Fibroblast of lung (primary cell): ENCODE data around the gene ABCF3. TPM values are rescaled to one million over a fixed set of nuclear protein-coding genes. Genes with fewer than 3 reads are reported as not detected.

ENCODE experiments used
- DNase-seq, 2 donors: peaks; one replicate each; pipeline versions ENCODE4 v3.0.0 to v3.0.0-alpha.2; 2010; ENCODE audit warnings: low read depth in 2 of 2
- H2AFZ ChIP-seq: 2 replicates; pipeline ENCODE4 v1.5.1; 2012; ENCODE audit warnings: low read length, control low read depth, inconsistent platforms
- H3K27ac ChIP-seq: 2 replicates; pipeline ENCODE4 v1.5.1; 2011; ENCODE audit warnings: low read length, control low read depth; ENCODE audit not compliant: insufficient read depth
- H3K27me3 ChIP-seq: 2 replicates; pipeline ENCODE4 v1.5.1; 2011; ENCODE audit warnings: mild to moderate bottlenecking, low read length; ENCODE audit not compliant: control insufficient read depth, insufficient read depth
- H3K36me3 ChIP-seq: 2 replicates; pipeline ENCODE4 v1.5.1; 2011; ENCODE audit warnings: low read length; ENCODE audit not compliant: control insufficient read depth, insufficient read depth
- H3K4me1 ChIP-seq: 2 replicates; pipeline ENCODE4 v1.5.1; 2011; ENCODE audit warnings: low read length; ENCODE audit not compliant: control insufficient read depth, insufficient read depth; ENCODE audit errors: extremely low read depth
- H3K4me2 ChIP-seq: 2 replicates; pipeline ENCODE4 v1.5.1; 2011; ENCODE audit warnings: low read length, control low read depth; ENCODE audit not compliant: insufficient read depth; ENCODE audit errors: extremely low read depth
- H3K4me3 ChIP-seq, 4 experiments: fragments of 200-600 bp in 1 of 4; sonication (generic) in 1 of 4; replicated peaks in 1 of 4; 2 replicates each; pipeline ENCODE4 v1.5.1; 2011 to 2016; ENCODE audit warnings: low read length in 4 of 4, low read depth in 3 of 4, mild to moderate bottlenecking in 3 of 4, control low read depth in 2 of 4, inconsistent platforms in 1 of 4, mixed read lengths in 1 of 4; ENCODE audit not compliant: insufficient read depth in 1 of 4; ENCODE audit errors: control extremely low read depth in 1 of 4
- H3K79me2 ChIP-seq: 2 replicates; pipeline ENCODE4 v1.5.1; 2012; ENCODE audit warnings: mild to moderate bottlenecking, low read length, inconsistent platforms; ENCODE audit not compliant: control insufficient read depth, insufficient read depth
- H3K9ac ChIP-seq: 2 replicates; pipeline ENCODE4 v1.5.1; 2011; ENCODE audit warnings: mild to moderate bottlenecking, low read length, control low read depth; ENCODE audit not compliant: insufficient read depth
- H3K9me3 ChIP-seq: 2 replicates; pipeline ENCODE4 v1.5.1; 2012; ENCODE audit warnings: low read depth, low read length; ENCODE audit not compliant: control insufficient read depth, insufficient read depth
- H4K20me1 ChIP-seq: 2 replicates; pipeline ENCODE4 v1.5.1; 2011; ENCODE audit warnings: low read length; ENCODE audit not compliant: control insufficient read depth, insufficient read depth; ENCODE audit errors: extremely low read depth
- CTCF ChIP-seq, 2 donors: IDR thresholded peaks in 1 of 2; conservative IDR thresholded peaks in 1 of 2; 1 replicate in 1 of 2; 2 replicates in 1 of 2; pipeline ENCODE4 v1.5.1; 2011 to 2012; ENCODE audit warnings: low read length in 2 of 2, control low read depth in 1 of 2, inconsistent platforms in 1 of 2, low read depth in 1 of 2, mild to moderate bottlenecking in 1 of 2
- EZH2 ChIP-seq: IDR thresholded peaks from 2 replicates; pipeline ENCODE4 v1.5.1; 2012; ENCODE audit warnings: low read length, control low read depth, mild to moderate bottlenecking; ENCODE audit errors: missing control alignments
- polyA plus RNA-seq, 2 donors: library from polyadenylated mRNA; depleted of rRNA in 1 of 2; stranded (reverse) in 1 of 2; unstranded in 1 of 2; fragments of >200 nt; gene quantifications; 2 replicates each; pipeline ENCODE4 v1.2.1, GENCODE V29; 2011 to 2012; ENCODE audit warnings: missing spikeins in 1 of 2
- total RNA-seq: library from RNA; depleted of rRNA; stranded (reverse); fragments of >200 nt; gene quantifications from 2 replicates; pipeline ENCODE4 v1.2.1, GENCODE V29; 2014

ABCF3 gene
- total and polyA plus RNA-seq, 2 donors (not counting 1 experiment from before 2014, with no cell fraction given), result 31.3 to 65.1 TPM

GRCh38 chr3:184209146-184209923 lies 23.3 kb downstream of the ABCF3 start:
- no peak for DNase-seq
- Histone ChIP-seq H4K20me1 (no peaks in the 10 kb centered on the region), H3K36me3 (no peaks in the 10 kb centered on the region), H3K79me2 (no peaks in the 10 kb centered on the region), H3K4me1 (no peaks in the 10 kb centered on the region), H2AFZ (no peak overlapping the region), H3K27ac (no peak overlapping the region), H3K4me2 (no peak overlapping the region), H3K27me3 (peaks cover 7% of the 10 kb centered on the region), H3K9ac (no peak overlapping the region), H3K9me3 (no peaks in the 10 kb centered on the region), H3K4me3 (no peak overlapping the region)
- no peak for TF ChIP-seq CTCF (conservative IDR thresholded peaks at IDR 0.05 in 1 of 2, IDR thresholded peaks at IDR 0.05 in 1 of 2; ENCODE audit: low read depth in 1 of 2, low read length in 2 of 2)
- TF ChIP-seq EZH2, result no peak

GRCh38 chr3:184211297-184211696 lies 25.3 kb downstream of the ABCF3 start:
- Histone ChIP-seq H3K4me1 (no peaks in the 10 kb centered on the region), H3K9ac (no peak overlapping the region), H3K27ac (no peak overlapping the region), H3K79me2 (no peaks in the 10 kb centered on the region), H3K9me3 (no peaks in the 10 kb centered on the region), H3K27me3 (no peaks in the 10 kb centered on the region), H3K36me3 (no peaks in the 10 kb centered on the region), H2AFZ (no peak overlapping the region), H3K4me2 (no peak overlapping the region), H4K20me1 (no peaks in the 10 kb centered on the region), H3K4me3 (no peak overlapping the region)
- TF ChIP-seq CTCF (conservative IDR thresholded peaks at IDR 0.05 in 1 of 2, IDR thresholded peaks at IDR 0.05 in 1 of 2; ENCODE audit: low read depth in 1 of 2, low read length in 2 of 2) (no peak), EZH2 (no peak)
- DNase-seq, result no peak

GRCh38 chr3:184211718-184212117 lies 25.7 kb downstream of the ABCF3 start:
- Histone ChIP-seq H3K4me1 (no peaks in the 10 kb centered on the region), H3K36me3 (no peaks in the 10 kb centered on the region), H3K27ac (no peak overlapping the region), H3K9ac (no peak overlapping the region), H3K9me3 (no peaks in the 10 kb centered on the region), H3K4me2 (no peak overlapping the region), H3K4me3 (no peak overlapping the region), H3K27me3 (no peaks in the 10 kb centered on the region), H4K20me1 (no peaks in the 10 kb centered on the region), H2AFZ (no peak overlapping the region), H3K79me2 (no peaks in the 10 kb centered on the region)
- DNase-seq, result no peak
- no peak for TF ChIP-seq EZH2
- no peak for TF ChIP-seq CTCF (conservative IDR thresholded peaks at IDR 0.05 in 1 of 2, IDR thresholded peaks at IDR 0.05 in 1 of 2; ENCODE audit: low read depth in 1 of 2, low read length in 2 of 2)
